SU-DHL-6 (cell line): Measurements from ENCODE around the gene DCHS1.

Experiments
- H2AFZ ChIP-seq: fragments of 200-600 bp; sonication (generic); 2 replicates; pipeline ENCODE4 v1.6.1; 2014; ENCODE audit warnings: low read depth, mild to moderate bottlenecking, moderate library complexity, mixed read lengths, antibody characterized with exemption, low read length; ENCODE audit not compliant: severe bottlenecking
- H3F3A ChIP-seq: fragments of 200-600 bp; shearing (Covaris generic); 2 replicates; pipeline ENCODE4 v1.6.0; 2016; ENCODE audit warnings: antibody characterized with exemption, mild to moderate bottlenecking; ENCODE audit not compliant: insufficient read depth
- H3K27ac ChIP-seq: fragments of 200-600 bp; sonication (generic); 2 replicates; pipeline ENCODE4 v1.5.1; 2016; ENCODE audit warnings: low read depth, mild to moderate bottlenecking, low read length, moderate library complexity, mixed read lengths
- H3K27me3 ChIP-seq: fragments of 200-600 bp; sonication (generic), shearing (Covaris generic); 2 replicates; pipeline ENCODE4 v1.6.0; 2014; ENCODE audit warnings: mild to moderate bottlenecking, low read length
- H3K36me3 ChIP-seq: fragments of 200-600 bp; sonication (generic); 2 replicates; pipeline ENCODE4 v1.6.1; 2014; ENCODE audit warnings: mild to moderate bottlenecking, low read length, mixed read lengths
- H3K4me2 ChIP-seq: fragments of 300-600, 200-600 bp; shearing (Covaris generic), sonication (generic); 2 replicates; pipeline ENCODE4 v1.6.0; 2014; ENCODE audit warnings: low read length, low read depth, mild to moderate bottlenecking; ENCODE audit not compliant: poor library complexity, severe bottlenecking
- H3K4me3 ChIP-seq: fragments of 200-600 bp; sonication (generic); 2 replicates; pipeline ENCODE4 v1.5.1; 2014; ENCODE audit warnings: antibody characterized with exemption, low read length, mild to moderate bottlenecking, mixed read lengths; ENCODE audit not compliant: insufficient read depth, poor library complexity, severe bottlenecking
- H3K79me2 ChIP-seq: fragments of 200-600 bp; sonication (generic); 2 replicates; pipeline ENCODE4 v1.6.1; 2014; ENCODE audit warnings: mild to moderate bottlenecking, low read length, moderate library complexity; ENCODE audit not compliant: insufficient read depth
- H3K9ac ChIP-seq: fragments of 200-600 bp; sonication (generic); 2 replicates; pipeline ENCODE4 v1.7.0; 2014; ENCODE audit warnings: mild to moderate bottlenecking, low read length
- H3K9me2 ChIP-seq: fragments of 200-600 bp; sonication (generic); replicated peaks from 2 replicates; pipeline ENCODE4 v1.6.1; 2014; ENCODE audit warnings: low read length; ENCODE audit not compliant: insufficient read depth
- H3K9me3 ChIP-seq: fragments of 200-600 bp; sonication (generic); 2 replicates; pipeline ENCODE4 v1.6.1; 2014; ENCODE audit warnings: low read length, mixed read lengths; ENCODE audit not compliant: insufficient read depth
- H4K20me1 ChIP-seq: fragments of 200-600 bp; sonication (generic); 2 replicates; pipeline ENCODE4 v1.6.1; 2014; ENCODE audit warnings: low read depth, mild to moderate bottlenecking, antibody characterized with exemption, low read length, moderate library complexity, mixed read lengths
- EZH2phosphoT487 ChIP-seq: fragments of 200-600 bp; sonication (generic), shearing (Covaris generic); conservative IDR thresholded peaks from 2 replicates; pipeline ENCODE4 v1.6.1; 2018; ENCODE audit warnings: mild to moderate bottlenecking, antibody characterized with exemption, low read length, moderate library complexity, mixed read lengths
- TF ChIP-seq, protein P1 (sequence below): fragments of 200-600 bp; sonication (generic); IDR thresholded peaks from one replicate; pipeline ENCODE4 v1.5.1; 2017; ENCODE audit warnings: antibody characterized with exemption, mild to moderate bottlenecking, low read length, moderate library complexity; ENCODE audit not compliant: insufficient read depth, poor library complexity, severe bottlenecking

The DCHS1 gene

DNA sequence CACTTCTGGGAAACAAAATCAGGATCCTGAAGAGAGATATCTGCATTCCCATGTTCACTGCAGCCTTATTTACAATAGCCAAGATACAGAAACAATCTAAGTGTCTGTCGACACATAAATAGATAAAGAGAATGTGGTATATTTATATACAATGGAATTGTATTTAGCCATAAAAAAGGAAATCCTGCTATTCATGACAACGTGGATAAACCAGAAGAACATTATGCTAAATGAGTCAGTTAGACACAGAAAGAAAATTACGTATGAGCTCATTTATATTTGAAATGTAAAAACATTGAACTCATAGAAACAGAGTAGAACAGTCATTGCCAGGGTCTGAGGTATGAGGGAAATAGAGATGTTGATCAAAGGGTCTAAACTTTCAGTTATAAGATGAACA is 21.4 kb upstream of the DCHS1 start:
- Histone ChIP-seq H3F3A (peaks cover 20% of the 10 kb centered on the region; the same call in 1 of the 2 replicates), H3K36me3 (peaks cover 16% of the 10 kb centered on the region), H3K27me3 (no peaks in the 10 kb centered on the region), H3K4me2 (no peak overlapping the region), H3K9me2 (no peaks in the 10 kb centered on the region), H3K9me3 (no peaks in the 10 kb centered on the region), H3K27ac (no peak overlapping the region), H4K20me1 (peaks cover 7% of the 10 kb centered on the region; the same call in 1 of the 2 replicates), H3K9ac (no peak overlapping the region), H3K79me2 (peaks cover 18% of the 10 kb centered on the region), H2AFZ (no peak overlapping the region), H3K4me3 (no peak overlapping the region)
- TF ChIP-seq, protein P1, sequence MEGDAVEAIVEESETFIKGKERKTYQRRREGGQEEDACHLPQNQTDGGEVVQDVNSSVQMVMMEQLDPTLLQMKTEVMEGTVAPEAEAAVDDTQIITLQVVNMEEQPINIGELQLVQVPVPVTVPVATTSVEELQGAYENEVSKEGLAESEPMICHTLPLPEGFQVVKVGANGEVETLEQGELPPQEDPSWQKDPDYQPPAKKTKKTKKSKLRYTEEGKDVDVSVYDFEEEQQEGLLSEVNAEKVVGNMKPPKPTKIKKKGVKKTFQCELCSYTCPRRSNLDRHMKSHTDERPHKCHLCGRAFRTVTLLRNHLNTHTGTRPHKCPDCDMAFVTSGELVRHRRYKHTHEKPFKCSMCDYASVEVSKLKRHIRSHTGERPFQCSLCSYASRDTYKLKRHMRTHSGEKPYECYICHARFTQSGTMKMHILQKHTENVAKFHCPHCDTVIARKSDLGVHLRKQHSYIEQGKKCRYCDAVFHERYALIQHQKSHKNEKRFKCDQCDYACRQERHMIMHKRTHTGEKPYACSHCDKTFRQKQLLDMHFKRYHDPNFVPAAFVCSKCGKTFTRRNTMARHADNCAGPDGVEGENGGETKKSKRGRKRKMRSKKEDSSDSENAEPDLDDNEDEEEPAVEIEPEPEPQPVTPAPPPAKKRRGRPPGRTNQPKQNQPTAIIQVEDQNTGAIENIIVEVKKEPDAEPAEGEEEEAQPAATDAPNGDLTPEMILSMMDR: no peak
- TF ChIP-seq EZH2phosphoT487: no peak

DNA sequence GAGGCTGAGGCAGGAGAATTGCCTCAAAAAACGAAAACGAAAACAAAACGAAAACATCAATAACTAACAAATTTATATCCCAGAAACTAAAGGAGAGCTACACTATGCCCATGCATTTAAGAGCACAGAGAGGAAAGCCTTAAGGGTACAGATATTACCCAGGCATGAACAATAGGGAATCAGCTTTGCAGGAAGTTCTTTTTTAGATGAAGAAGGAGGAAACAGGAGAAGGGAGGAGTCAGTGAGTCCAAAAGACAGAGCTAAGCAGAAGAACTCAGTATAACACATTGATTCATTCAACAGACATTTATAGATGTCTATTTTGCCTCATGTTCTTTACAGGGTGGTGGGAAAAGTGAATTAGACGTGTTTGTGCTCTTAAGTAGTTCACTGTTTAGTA is 19.3 kb upstream of the DCHS1 start:
- Histone ChIP-seq H3K4me2 (no peak overlapping the region), H3K36me3 (no peaks in the 10 kb centered on the region), H4K20me1 (no peaks in the 10 kb centered on the region)

DNA sequence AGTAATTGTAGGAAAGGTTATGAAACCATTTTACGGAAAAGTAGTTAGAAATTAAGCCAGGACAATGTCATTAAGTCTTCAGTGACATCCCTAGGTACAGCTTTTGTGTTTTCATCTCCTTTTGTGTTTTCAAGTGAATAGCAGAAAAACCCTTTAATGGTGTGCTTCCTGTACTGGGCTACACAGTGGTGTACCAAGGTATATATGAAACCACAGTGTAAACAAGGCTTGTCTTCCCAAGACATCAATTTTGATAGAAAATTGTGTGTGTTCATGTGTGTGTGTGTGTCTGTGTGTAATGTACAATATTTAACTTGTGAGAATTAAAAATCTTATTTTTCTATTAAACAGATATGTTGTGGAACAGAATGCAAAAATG is 18.6 kb upstream of the DCHS1 start:
- H3K9ac ChIP-seq: no peak overlapping the region
- H3K4me3 ChIP-seq: no peak overlapping the region
- H3K9me3 ChIP-seq: no peaks in the 10 kb centered on the region
- H3K27ac ChIP-seq: no peak overlapping the region
- H3K79me2 ChIP-seq: no peaks in the 10 kb centered on the region
- no peak overlapping the region for H2AFZ ChIP-seq
- H3K27me3 ChIP-seq: no peaks in the 10 kb centered on the region
- peaks cover 4% of the 10 kb centered on the region; the same call in 1 of the 2 replicates for H3F3A ChIP-seq
- no peaks in the 10 kb centered on the region for H4K20me1 ChIP-seq
- H3K9me2 ChIP-seq: no peaks in the 10 kb centered on the region
- H3K36me3 ChIP-seq: no peaks in the 10 kb centered on the region
- no peak overlapping the region for H3K4me2 ChIP-seq
- TF ChIP-seq, protein P1: no peak
- no peak for TF ChIP-seq EZH2phosphoT487

More for the DNA sequence above, 19.3 kb upstream of the DCHS1 start:
- H3K27ac ChIP-seq: no peak overlapping the region
- H3K9me3 ChIP-seq: no peaks in the 10 kb centered on the region
- no peak overlapping the region for H3K4me3 ChIP-seq
- TF ChIP-seq, protein P1: no peak
- TF ChIP-seq EZH2phosphoT487: no peak
- H3K9ac ChIP-seq: no peak overlapping the region
- H3K27me3 ChIP-seq: no peaks in the 10 kb centered on the region
- H3K9me2 ChIP-seq: no peaks in the 10 kb centered on the region
- H2AFZ ChIP-seq: no peak overlapping the region
- H3K79me2 ChIP-seq: no peaks in the 10 kb centered on the region
- H3F3A ChIP-seq: peaks cover 6% of the 10 kb centered on the region; the same call in 1 of the 2 replicates
